ENCODE data around the gene NIT1. TPM values are rescaled to one million over a fixed set of nuclear protein-coding genes. Genes with fewer than 3 reads are reported as not detected.

NIT1 gene
- total and polyA plus RNA-seq, 8 donors = 38.7 to 44.6 (median 41.2) TPM

DNA sequence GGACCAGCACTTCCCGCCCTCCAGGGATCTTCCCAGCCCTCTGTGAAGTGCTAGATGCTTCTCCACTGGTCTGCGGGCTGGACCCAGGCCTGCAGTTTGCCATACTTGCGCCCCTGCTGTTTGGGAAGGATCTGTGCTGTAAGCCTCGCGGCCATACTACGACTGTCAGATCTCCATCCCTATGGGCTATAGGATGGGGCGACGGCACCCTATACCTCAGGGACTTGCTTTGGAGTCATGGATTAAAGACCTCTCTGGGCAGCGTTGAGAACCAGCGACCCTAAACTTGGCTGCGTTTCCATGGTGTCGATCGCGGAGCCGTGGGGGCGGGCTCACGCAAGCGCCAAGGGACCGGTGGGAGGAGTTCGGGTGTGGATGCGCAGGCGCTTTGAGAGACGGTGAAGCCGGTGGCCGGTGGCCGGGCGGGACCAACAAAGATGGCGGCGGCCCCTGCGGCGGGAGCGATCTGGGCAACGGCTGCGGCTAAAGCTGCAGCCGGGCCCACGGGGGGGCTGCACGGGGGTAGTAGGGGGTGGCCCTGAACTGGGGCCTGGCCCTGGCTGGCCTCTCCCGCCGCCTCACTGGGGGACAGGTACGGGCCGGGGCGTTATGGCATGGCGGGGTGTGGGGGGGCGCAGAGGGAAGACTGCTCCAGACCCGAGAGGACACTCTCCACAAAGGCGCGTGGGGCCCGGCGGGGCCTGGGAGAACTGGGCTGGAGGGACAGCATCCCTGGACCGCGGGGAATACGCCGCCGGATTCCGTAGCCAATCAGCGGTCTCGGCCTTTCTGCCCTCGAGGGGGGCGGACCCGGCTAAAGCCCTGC lies 41.4 kb downstream of the NIT1 start, which contains the start of gene USP21:
USP21 (plus strand) TSS at position 414 of the 826 bp plus-strand sequence. CDS start 1,141 bp downstream, outside the sequence.
- Histone ChIP-seq H3K9me3 (no peaks in the 10 kb centered on the region), H3K4me3 (peak within 1 kb of the TSS; percentile 81 to 91), H3K27ac (peak within 1 kb of the TSS; percentile 82 to 83), H3K27me3 (no peaks in the 10 kb centered on the region), H3K36me3 (peaks cover 0 to 49% of the 10 kb centered on the region in 2 donors), H3K4me1 (peaks cover 10 to 43% of the 10 kb centered on the region in 2 donors)
- ATAC-seq = peak; percentile 98
- intact Hi-C loops (cut with DNase I) = no loop called here
- peak; percentile 93 to 98 (median 94) for DNase-seq
- TF ChIP-seq, protein P1, sequence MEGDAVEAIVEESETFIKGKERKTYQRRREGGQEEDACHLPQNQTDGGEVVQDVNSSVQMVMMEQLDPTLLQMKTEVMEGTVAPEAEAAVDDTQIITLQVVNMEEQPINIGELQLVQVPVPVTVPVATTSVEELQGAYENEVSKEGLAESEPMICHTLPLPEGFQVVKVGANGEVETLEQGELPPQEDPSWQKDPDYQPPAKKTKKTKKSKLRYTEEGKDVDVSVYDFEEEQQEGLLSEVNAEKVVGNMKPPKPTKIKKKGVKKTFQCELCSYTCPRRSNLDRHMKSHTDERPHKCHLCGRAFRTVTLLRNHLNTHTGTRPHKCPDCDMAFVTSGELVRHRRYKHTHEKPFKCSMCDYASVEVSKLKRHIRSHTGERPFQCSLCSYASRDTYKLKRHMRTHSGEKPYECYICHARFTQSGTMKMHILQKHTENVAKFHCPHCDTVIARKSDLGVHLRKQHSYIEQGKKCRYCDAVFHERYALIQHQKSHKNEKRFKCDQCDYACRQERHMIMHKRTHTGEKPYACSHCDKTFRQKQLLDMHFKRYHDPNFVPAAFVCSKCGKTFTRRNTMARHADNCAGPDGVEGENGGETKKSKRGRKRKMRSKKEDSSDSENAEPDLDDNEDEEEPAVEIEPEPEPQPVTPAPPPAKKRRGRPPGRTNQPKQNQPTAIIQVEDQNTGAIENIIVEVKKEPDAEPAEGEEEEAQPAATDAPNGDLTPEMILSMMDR (IDR thresholded peaks at IDR 0.05) = no peak

DNA sequence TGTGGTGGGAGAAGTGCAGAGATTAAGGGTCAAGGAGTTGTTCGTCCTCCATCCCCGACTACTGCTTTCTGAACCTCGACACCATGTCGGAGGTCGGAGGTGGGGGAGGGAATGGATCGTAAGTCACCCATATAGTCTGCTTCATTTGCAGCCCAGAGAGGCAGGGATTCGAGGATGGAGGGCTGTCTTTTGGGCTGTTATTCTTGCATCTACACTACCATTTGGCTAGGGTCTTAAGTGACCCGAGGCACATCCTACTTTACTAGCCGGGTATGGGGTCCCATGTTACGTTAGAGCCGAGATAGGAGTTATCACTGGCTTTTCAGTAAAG lies 42.0 kb downstream of the NIT1 start:
- Histone ChIP-seq H3K9me3 (no peaks in the 10 kb centered on the region), H3K36me3 (peaks cover 0 to 55% of the 10 kb centered on the region in 2 donors), H3K27ac (peak overlapping the region; percentile 82 to 83), H3K4me3 (peak overlapping the region; percentile 81 to 91), H3K27me3 (no peaks in the 10 kb centered on the region), H3K4me1 (peaks cover 10 to 38% of the 10 kb centered on the region in 2 donors)
- intact Hi-C loops (cut with DNase I) = no loop called here
- TF ChIP-seq, protein P1 (IDR thresholded peaks at IDR 0.05) = no peak
- ATAC-seq (no peak), DNase-seq (no peak)

DNA sequence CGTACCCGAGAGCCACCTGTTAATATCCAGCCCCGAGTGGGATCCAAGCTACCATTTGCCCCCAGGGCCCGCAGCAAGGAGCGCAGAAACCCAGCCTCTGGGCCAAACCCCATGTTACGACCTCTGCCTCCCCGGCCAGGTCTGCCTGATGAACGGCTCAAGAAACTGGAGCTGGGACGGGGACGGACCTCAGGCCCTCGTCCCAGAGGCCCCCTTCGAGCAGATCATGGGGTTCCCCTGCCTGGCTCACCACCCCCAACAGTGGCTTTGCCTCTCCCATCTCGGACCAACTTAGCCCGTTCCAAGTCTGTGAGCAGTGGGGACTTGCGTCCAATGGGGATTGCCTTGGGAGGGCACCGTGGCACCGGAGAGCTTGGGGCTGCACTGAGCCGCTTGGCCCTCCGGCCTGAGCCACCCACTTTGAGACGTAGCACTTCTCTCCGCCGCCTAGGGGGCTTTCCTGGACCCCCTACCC lies 42.8 kb downstream of the NIT1 start:
- Histone ChIP-seq H3K9me3 (no peaks in the 10 kb centered on the region), H3K27me3 (no peaks in the 10 kb centered on the region), H3K27ac (no peak overlapping the region), H3K4me1 (peaks cover 10 to 38% of the 10 kb centered on the region in 2 donors), H3K4me3 (peak overlapping the region in 1 of 2 donors; percentile 81), H3K36me3 (peaks cover 0 to 57% of the 10 kb centered on the region in 2 donors)
- DNase-seq (no peak), ATAC-seq (no peak)
- intact Hi-C loops (cut with DNase I) = no loop called here
- TF ChIP-seq, protein P1 (IDR thresholded peaks at IDR 0.05) = no peak

DNA sequence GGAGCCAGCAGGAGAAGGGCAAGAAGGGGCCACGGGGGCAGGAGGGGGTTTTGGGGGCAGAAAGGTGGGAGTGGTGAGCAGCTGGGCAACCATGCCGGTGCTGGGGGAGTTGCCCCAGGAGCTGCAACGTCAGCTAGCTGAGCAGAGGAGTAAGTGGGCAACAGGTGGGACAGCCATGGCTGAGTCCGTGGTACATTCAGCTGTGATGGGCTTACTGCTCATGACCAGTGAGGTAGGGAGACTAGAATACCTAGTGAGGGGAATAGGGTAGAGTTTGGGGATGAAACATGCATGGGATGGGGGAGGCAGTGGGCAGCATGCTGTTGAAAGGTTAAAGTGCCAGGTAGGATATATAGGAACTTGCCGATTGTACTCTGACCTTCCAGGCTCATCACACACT lies 43.7 kb downstream of the NIT1 start:
- intact Hi-C loops (cut with DNase I) = no loop called here
- DNase-seq (no peak), ATAC-seq (no peak)
- H3K9me3 ChIP-seq = no peaks in the 10 kb centered on the region
- no peak overlapping the region for H3K4me3 ChIP-seq
- H3K27me3 ChIP-seq = no peaks in the 10 kb centered on the region
- H3K27ac ChIP-seq = no peak overlapping the region
- peaks cover 10 to 40% of the 10 kb centered on the region in 2 donors for H3K4me1 ChIP-seq
- peaks cover 0 to 56% of the 10 kb centered on the region in 2 donors for H3K36me3 ChIP-seq
- TF ChIP-seq, protein P1 (IDR thresholded peaks at IDR 0.05) = no peak

DNA sequence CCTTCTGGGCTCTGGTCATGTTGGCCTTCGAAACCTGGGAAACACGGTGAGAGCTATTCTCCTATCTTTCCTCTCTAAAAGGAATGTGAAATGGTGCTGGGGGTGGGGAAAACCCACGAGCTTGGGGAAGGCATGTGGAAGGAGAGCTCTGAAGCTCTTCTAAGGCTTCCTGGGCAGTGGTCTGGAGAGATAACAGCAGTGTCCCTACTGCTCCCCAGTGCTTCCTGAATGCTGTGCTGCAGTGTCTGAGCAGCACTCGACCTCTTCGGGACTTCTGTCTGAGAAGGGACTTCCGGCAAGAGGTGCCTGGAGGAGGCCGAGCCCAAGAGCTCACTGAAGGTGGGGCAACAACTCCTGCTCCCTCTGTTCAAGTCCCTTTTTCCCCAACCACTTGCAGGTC lies 44.1 kb downstream of the NIT1 start:
- H3K4me3 ChIP-seq = no peak overlapping the region
- peaks cover 0 to 52% of the 10 kb centered on the region in 2 donors for H3K36me3 ChIP-seq
- peaks cover 11 to 44% of the 10 kb centered on the region in 2 donors for H3K4me1 ChIP-seq
- no peak for ATAC-seq
- H3K27ac ChIP-seq = no peak overlapping the region
- DNase-seq = no peak
- TF ChIP-seq, protein P1 (IDR thresholded peaks at IDR 0.05) = no peak
- no peaks in the 10 kb centered on the region for H3K27me3 ChIP-seq
- intact Hi-C loops (cut with DNase I) = no loop called here
- H3K9me3 ChIP-seq = no peaks in the 10 kb centered on the region
